OCI-LY1 (cell line): ENCODE data around the gene KCNH4.

Experiments used
- CTCF ChIP-seq: fragments of 200-600 bp; sonication (generic), shearing (Covaris generic); IDR thresholded peaks from 2 replicates; pipeline ENCODE4 v1.5.1; 2017; ENCODE audit warnings: mild to moderate bottlenecking, antibody characterized with exemption, low read length, moderate library complexity, mixed read lengths
- EZH2 ChIP-seq: fragments of 200-600 bp; sonication (generic), shearing (Covaris generic); IDR thresholded peaks from 2 replicates; pipeline ENCODE4 v1.8.0; 2017; ENCODE audit warnings: borderline replicate concordance, mixed run types, mild to moderate bottlenecking, antibody characterized with exemption, low read length, moderate library complexity, mixed read lengths

- TF ChIP-seq CTCF (no peak), EZH2 (no peak)
Measured at GRCh38 chr17:42202159-42202558, 21.2 kb upstream of the KCNH4 start.
